Endodermal cell (in vitro differentiated cells): ENCODE results near the gene SYT1. TPM values are rescaled to one million over a fixed set of nuclear protein-coding genes. Genes with fewer than 3 reads are reported as not detected.

Experiments used
- DNase-seq: peaks from one replicate; pipeline ENCODE4 v3.0.0-alpha.2; 2017
- H3K27ac ChIP-seq: 2 replicates; pipeline ENCODE4 v1.5.1; 2013; ENCODE audit warnings: mild to moderate bottlenecking, low read depth, low read length, moderate library complexity
- H3K27me3 ChIP-seq: 2 replicates; pipeline ENCODE4 v1.6.1; 2013; ENCODE audit warnings: mild to moderate bottlenecking, low read length, moderate library complexity; ENCODE audit not compliant: insufficient read depth, control insufficient read depth, poor library complexity, severe bottlenecking
- H3K36me3 ChIP-seq: 2 replicates; pipeline ENCODE4 v1.7.0; 2013; ENCODE audit warnings: mild to moderate bottlenecking, low read length, moderate library complexity; ENCODE audit not compliant: control insufficient read depth, insufficient read depth
- H3K4me1 ChIP-seq: one replicate; pipeline ENCODE4 v1.7.0; 2013; ENCODE audit warnings: low read length; ENCODE audit not compliant: control insufficient read depth, insufficient read depth
- H3K4me3 ChIP-seq: 2 replicates; pipeline ENCODE4 v1.5.1; 2013; ENCODE audit warnings: mild to moderate bottlenecking, low read length, moderate library complexity
- H3K9ac ChIP-seq: 2 replicates; pipeline ENCODE4 v1.6.1; 2013; ENCODE audit warnings: mild to moderate bottlenecking, low read length, moderate library complexity; ENCODE audit not compliant: poor library complexity, severe bottlenecking; ENCODE audit errors: extremely low read depth
- H3K9me3 ChIP-seq: 2 replicates; pipeline ENCODE4 v1.6.1; 2013; ENCODE audit warnings: mild to moderate bottlenecking, low read length, moderate library complexity; ENCODE audit not compliant: control insufficient read depth
- H3K27ac Mint-ChIP-seq: 2 replicates; pipeline ENCODE4 v1.8.0; 2020; ENCODE audit warnings: mixed read lengths
- H3K27me3 Mint-ChIP-seq: 2 replicates; pipeline ENCODE4 v1.8.0; 2021; ENCODE audit warnings: mild to moderate bottlenecking, mixed read lengths; ENCODE audit not compliant: insufficient read depth
- H3K36me3 Mint-ChIP-seq: 2 replicates; pipeline ENCODE4 v1.8.0; 2020; ENCODE audit warnings: low read depth, mixed read lengths
- H3K4me1 Mint-ChIP-seq: 2 replicates; pipeline ENCODE4 v1.8.0; 2020; ENCODE audit warnings: mixed read lengths
- H3K4me3 Mint-ChIP-seq: 2 replicates; pipeline ENCODE4 v1.8.0; 2020; ENCODE audit warnings: mild to moderate bottlenecking, moderate library complexity, mixed read lengths
- H3K9me3 Mint-ChIP-seq: 2 replicates; pipeline ENCODE4 v1.8.0; 2020; ENCODE audit warnings: mild to moderate bottlenecking, mixed read lengths
- WGBS, 2 experiments: methylation state at CpG; one replicate each; pipeline versions ENCODE4 v1.1.5 to v1.1.7; 2013; ENCODE audit warnings: missing lambda C conversion rate in 2 of 2, mixed read lengths in 1 of 2; ENCODE audit not compliant: insufficient coverage in 1 of 2, insufficient read length in 1 of 2; 5-methylcytosine and 5-hydroxymethylcytosine counted together
- total RNA-seq, 2 donors: library from RNA; stranded (reverse); fragmentation: NEBNext Ultra II Directional in 1 of 2; extraction: Animal tissue kit (Norgen Biotek cat#: 25700) in 1 of 2; gene quantifications; 2 replicates in 1 of 2; 3 replicates in 1 of 2; pipeline ENCODE4 v1.2.1, GENCODE V29; 2021
- TF ChIP-seq, protein P1 (sequence below): fragments of 200-600 bp; sonication (generic); conservative IDR thresholded peaks from 2 replicates; pipeline ENCODE4 v1.5.0; 2021; ENCODE audit warnings: antibody characterized with exemption, mild to moderate bottlenecking

The SYT1 gene
- total RNA-seq, 2 donors from 2014 or later: 6.8 to 10.7 TPM

DNA sequence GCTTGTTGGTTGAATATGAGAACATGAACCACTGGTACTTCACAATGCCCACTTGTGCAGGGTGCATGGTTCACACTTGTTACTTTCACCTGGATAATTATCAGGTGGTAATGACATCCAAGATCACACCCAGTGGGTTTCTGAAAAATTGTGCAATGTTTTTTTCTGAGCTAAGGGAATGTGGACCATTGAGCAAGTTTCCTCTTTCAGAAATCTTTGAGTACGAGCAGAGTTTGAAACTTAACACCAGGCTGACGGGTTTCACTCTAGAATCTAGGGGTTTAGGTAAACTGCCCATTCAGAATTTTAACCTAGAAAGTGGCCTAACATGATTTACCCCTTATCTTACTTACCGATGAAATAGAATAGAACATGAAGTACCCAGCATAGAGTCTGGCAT, 436.6 kb downstream of the SYT1 start:
- H3K36me3 ChIP-seq: no peaks in the 10 kb centered on the region
- no peak overlapping the region for H3K9ac ChIP-seq

DNA sequence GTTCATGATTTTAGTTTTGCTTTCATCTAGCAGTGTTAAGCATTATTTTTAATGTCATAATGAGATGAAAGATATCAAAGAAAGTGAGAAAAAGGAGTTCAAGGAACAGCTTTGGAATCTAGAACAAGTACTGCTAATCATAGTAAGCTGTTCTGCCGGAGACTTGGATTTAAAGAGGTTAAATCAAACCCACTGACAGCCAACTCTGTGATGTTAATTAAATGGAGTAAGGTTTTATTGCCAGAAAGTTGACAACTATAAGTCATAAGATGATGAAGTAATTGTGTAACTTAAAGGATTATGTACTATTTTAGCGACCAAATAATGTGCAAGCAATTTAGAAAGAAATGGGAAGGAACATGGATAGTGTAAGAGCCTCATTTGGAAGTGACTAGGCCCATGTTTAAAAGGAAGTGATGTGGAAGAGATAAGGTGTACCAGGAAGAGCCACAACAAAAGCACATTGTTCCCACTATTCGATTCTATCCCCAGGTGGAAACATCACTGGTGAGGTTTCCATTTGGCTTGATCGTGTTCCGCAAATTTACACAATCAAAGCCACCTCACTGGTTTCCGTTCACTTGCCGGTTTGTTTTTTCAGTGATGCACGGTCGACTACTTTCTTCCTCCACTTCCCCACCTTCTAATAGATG, 437.7 kb downstream of the SYT1 start:
- no peaks in the 10 kb centered on the region for H3K27me3 Mint-ChIP-seq
- TF ChIP-seq, protein P1, sequence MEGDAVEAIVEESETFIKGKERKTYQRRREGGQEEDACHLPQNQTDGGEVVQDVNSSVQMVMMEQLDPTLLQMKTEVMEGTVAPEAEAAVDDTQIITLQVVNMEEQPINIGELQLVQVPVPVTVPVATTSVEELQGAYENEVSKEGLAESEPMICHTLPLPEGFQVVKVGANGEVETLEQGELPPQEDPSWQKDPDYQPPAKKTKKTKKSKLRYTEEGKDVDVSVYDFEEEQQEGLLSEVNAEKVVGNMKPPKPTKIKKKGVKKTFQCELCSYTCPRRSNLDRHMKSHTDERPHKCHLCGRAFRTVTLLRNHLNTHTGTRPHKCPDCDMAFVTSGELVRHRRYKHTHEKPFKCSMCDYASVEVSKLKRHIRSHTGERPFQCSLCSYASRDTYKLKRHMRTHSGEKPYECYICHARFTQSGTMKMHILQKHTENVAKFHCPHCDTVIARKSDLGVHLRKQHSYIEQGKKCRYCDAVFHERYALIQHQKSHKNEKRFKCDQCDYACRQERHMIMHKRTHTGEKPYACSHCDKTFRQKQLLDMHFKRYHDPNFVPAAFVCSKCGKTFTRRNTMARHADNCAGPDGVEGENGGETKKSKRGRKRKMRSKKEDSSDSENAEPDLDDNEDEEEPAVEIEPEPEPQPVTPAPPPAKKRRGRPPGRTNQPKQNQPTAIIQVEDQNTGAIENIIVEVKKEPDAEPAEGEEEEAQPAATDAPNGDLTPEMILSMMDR: no peak
- H3K36me3 ChIP-seq: no peaks in the 10 kb centered on the region
- no peak overlapping the region for H3K4me3 Mint-ChIP-seq
- H3K27me3 ChIP-seq: no peaks in the 10 kb centered on the region
- H3K9ac ChIP-seq: no peak overlapping the region
- no peaks in the 10 kb centered on the region for H3K9me3 ChIP-seq
- no peak overlapping the region for H3K27ac ChIP-seq
- DNase-seq: no peak
- no peaks in the 10 kb centered on the region for H3K9me3 Mint-ChIP-seq
- 93 to 95% methylated on average over 3 to 7 of the region's 9 CpGs for WGBS, 2 experiments
- no peak overlapping the region for H3K4me3 ChIP-seq
- no peaks in the 10 kb centered on the region for H3K36me3 Mint-ChIP-seq
- no peak overlapping the region for H3K27ac Mint-ChIP-seq
- H3K4me1 ChIP-seq: no peaks in the 10 kb centered on the region
- H3K4me1 Mint-ChIP-seq: no peaks in the 10 kb centered on the region

More for the DNA sequence above, 436.6 kb downstream of the SYT1 start:
- Mint-ChIP-seq H3K27ac (no peak overlapping the region), H3K36me3 (no peaks in the 10 kb centered on the region), H3K4me3 (no peak overlapping the region), H3K27me3 (no peaks in the 10 kb centered on the region), H3K4me1 (no peaks in the 10 kb centered on the region), H3K9me3 (no peaks in the 10 kb centered on the region)
- TF ChIP-seq, protein P1: no peak
- no peak overlapping the region for H3K27ac ChIP-seq
- no peaks in the 10 kb centered on the region for H3K27me3 ChIP-seq
- H3K4me1 ChIP-seq: no peaks in the 10 kb centered on the region
- no peak overlapping the region for H3K4me3 ChIP-seq
- no peak for DNase-seq
- no peaks in the 10 kb centered on the region for H3K9me3 ChIP-seq
- 83% methylated on average over 3 of the region's 3 CpGs; no CpG with 5 or more reads in 1 of the 2 experiments for WGBS, 2 experiments

DNA sequence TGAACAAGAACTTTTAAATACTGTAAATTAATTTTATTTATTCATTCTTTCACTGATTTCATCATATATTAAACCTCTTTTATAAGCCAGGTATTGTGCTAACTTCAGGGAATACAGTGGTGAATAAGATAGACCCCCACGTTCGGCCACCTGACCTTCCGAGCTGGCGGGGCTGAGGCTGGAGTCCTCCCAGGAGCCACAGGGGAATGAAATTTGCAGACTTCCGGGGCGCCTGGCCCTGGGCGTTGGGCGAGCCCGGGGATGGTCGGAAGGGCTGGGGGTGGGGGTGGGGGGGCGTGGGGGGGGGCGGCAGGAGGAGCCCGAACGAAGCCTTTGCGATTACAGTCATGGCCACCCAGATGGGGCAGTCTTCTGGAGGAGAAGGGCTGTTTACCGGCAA, 442.8 kb downstream of the SYT1 start:
- DNase-seq: no peak
- TF ChIP-seq, protein P1: no peak
- no peak overlapping the region for H3K4me3 ChIP-seq
- 98% methylated on average over 6 to 9 of the region's 16 CpGs for WGBS, 2 experiments
- no peaks in the 10 kb centered on the region for H3K27me3 ChIP-seq
- H3K36me3 ChIP-seq: no peaks in the 10 kb centered on the region
- no peak overlapping the region for H3K27ac Mint-ChIP-seq
- no peaks in the 10 kb centered on the region for H3K4me1 Mint-ChIP-seq
- no peaks in the 10 kb centered on the region for H3K27me3 Mint-ChIP-seq
- H3K4me3 Mint-ChIP-seq: no peak overlapping the region
- peaks cover 3% of the 10 kb centered on the region for H3K9me3 Mint-ChIP-seq
- no peaks in the 10 kb centered on the region for H3K9me3 ChIP-seq
- peaks cover 4% of the 10 kb centered on the region for H3K36me3 Mint-ChIP-seq
- H3K4me1 ChIP-seq: no peaks in the 10 kb centered on the region
- H3K9ac ChIP-seq: no peak overlapping the region
- H3K27ac ChIP-seq: no peak overlapping the region
